Stimulated activated naive CD4-positive, alpha-beta T cell treated with Interleukin-2 at 50 U/mL for 16 hours (primary cell): ENCODE measurements around the gene ARSD.
"Not testable (repeated sequence)": the region's sequence is repeated elsewhere in the genome, so short reads cannot be mapped to it uniquely, and the experiment has no call there.

Experiments
- DNase-seq: peaks from one replicate; lab custom pipeline; 2025; lab: John Stamatoyannopoulos, UW

The ARSD gene

GRCh38 chrX:2933125-2933900 is 4.2 kb upstream of the ARSD start:
- no peak for DNase-seq

GRCh38 chrX:2931612-2932011 is 2.5 kb upstream of the ARSD start:
- no peak for DNase-seq

GRCh38 chrX:2931155-2931554 is 2.0 kb upstream of the ARSD start:
- no peak for DNase-seq

GRCh38 chrX:2928191-2928582 is 952 bp downstream of the ARSD start:
- no peak for DNase-seq

GRCh38 chrX:2926664-2927275 is 2.4 kb downstream of the ARSD start:
- DNase-seq: no peak

GRCh38 chrX:2926255-2926654 is 2.9 kb downstream of the ARSD start:
- not testable (repeated sequence) for DNase-seq

- no peak for DNase-seq
These were observed 5.0 kb downstream of the ARSD start for GRCh38 chrX:2924151-2924550.

- DNase-seq: no peak
These were observed 7.4 kb downstream of the ARSD start for GRCh38 chrX:2921750-2922149.

GRCh38 chrX:2921193-2921592 is 7.9 kb downstream of the ARSD start:
- no peak for DNase-seq

GRCh38 chrX:2917767-2918166 is 11.4 kb downstream of the ARSD start:
- DNase-seq: no peak

GRCh38 chrX:2913118-2913517 is 16.0 kb downstream of the ARSD start:
- no peak for DNase-seq

- DNase-seq: no peak
These were observed 19.0 kb downstream of the ARSD start for GRCh38 chrX:2910109-2910508.

- no peak for DNase-seq
These were observed 20.9 kb downstream of the ARSD start for GRCh38 chrX:2908125-2908685.

GRCh38 chrX:2907295-2907694 is 21.8 kb downstream of the ARSD start:
- no peak for DNase-seq

- DNase-seq: no peak
These were observed 25.8 kb downstream of the ARSD start for GRCh38 chrX:2903366-2903765.

GRCh38 chrX:2902841-2903240 is 26.3 kb downstream of the ARSD start:
- no peak for DNase-seq

GRCh38 chrX:2901367-2902036 is 27.6 kb downstream of the ARSD start:
- DNase-seq: no peak

- no peak for DNase-seq
These were observed 30.2 kb downstream of the ARSD start for GRCh38 chrX:2898846-2899512.

- not testable (repeated sequence) for DNase-seq
These were observed 31.2 kb downstream of the ARSD start for GRCh38 chrX:2897690-2898623.

GRCh38 chrX:2897311-2897689 is 31.8 kb downstream of the ARSD start:
- DNase-seq: no peak

- DNase-seq: no peak
These were observed 34.2 kb downstream of the ARSD start for GRCh38 chrX:2894885-2895292.
